ENCODE measurements around the gene RPSA.
"Not testable (repeated sequence)": the region's sequence is repeated elsewhere in the genome, so short reads cannot be mapped to it uniquely, and the experiment has no call there.

RPSA gene

GRCh38 chr3:39406368-39407258, at the start of gene RPSA:
RPSA (plus strand) TSS chr3:39406720; CDS start chr3:39407654, 934 bp downstream.
- Mint-ChIP-seq H3K36me3 (ENCODE audit: low read depth) (peaks cover 66% of the 10 kb centered on the region), H3K4me3 (peak within 1 kb of the TSS; percentile 87), H3K27ac (peak within 1 kb of the TSS; percentile 98), H3K27me3 (no peaks in the 10 kb centered on the region), H3K9me3 (no peaks in the 10 kb centered on the region), H3K4me1 (ENCODE audit: low read depth) (peaks cover 47% of the 10 kb centered on the region)
- DNase-seq, result peak; percentile 94

- Mint-ChIP-seq H3K4me3 (no peak overlapping the region), H3K27ac (no peak overlapping the region), H3K4me1 (ENCODE audit: low read depth) (peaks cover 42% of the 10 kb centered on the region), H3K36me3 (ENCODE audit: low read depth) (no peaks in the 10 kb centered on the region), H3K27me3 (no peaks in the 10 kb centered on the region), H3K9me3 (no peaks in the 10 kb centered on the region)
- no peak for DNase-seq
Observed at GRCh38 chr3:39358333-39358732, 48.2 kb upstream of the RPSA start.

GRCh38 chr3:39361252-39361927, 45.1 kb upstream of the RPSA start:
- peak overlapping the region; percentile 43 for H3K4me3 Mint-ChIP-seq
- H3K36me3 Mint-ChIP-seq (ENCODE audit: low read depth), result no peaks in the 10 kb centered on the region
- H3K9me3 Mint-ChIP-seq, result no peaks in the 10 kb centered on the region
- DNase-seq, result peak; percentile 45
- peak overlapping the region; percentile 88 for H3K27ac Mint-ChIP-seq
- peaks cover 42% of the 10 kb centered on the region for H3K4me1 Mint-ChIP-seq (ENCODE audit: low read depth)
- H3K27me3 Mint-ChIP-seq, result no peaks in the 10 kb centered on the region

- Mint-ChIP-seq H3K4me1 (ENCODE audit: low read depth) (peaks cover 41% of the 10 kb centered on the region), H3K9me3 (no peaks in the 10 kb centered on the region), H3K27me3 (no peaks in the 10 kb centered on the region), H3K4me3 (no peak overlapping the region), H3K27ac (peak overlapping the region; percentile 88), H3K36me3 (ENCODE audit: low read depth) (no peaks in the 10 kb centered on the region)
- DNase-seq, result no peak
Observed at GRCh38 chr3:39362192-39362591, 44.3 kb upstream of the RPSA start.

- H3K27ac Mint-ChIP-seq, result no peak overlapping the region
- H3K27me3 Mint-ChIP-seq, result no peaks in the 10 kb centered on the region
- no peak for DNase-seq
- no peak overlapping the region for H3K4me3 Mint-ChIP-seq
- no peaks in the 10 kb centered on the region for H3K36me3 Mint-ChIP-seq (ENCODE audit: low read depth)
- peaks cover 35% of the 10 kb centered on the region for H3K4me1 Mint-ChIP-seq (ENCODE audit: low read depth)
- H3K9me3 Mint-ChIP-seq, result no peaks in the 10 kb centered on the region
Observed at GRCh38 chr3:39362812-39363211, 43.7 kb upstream of the RPSA start.

- H3K27me3 Mint-ChIP-seq, H3K9me3 Mint-ChIP-seq, H3K4me3 Mint-ChIP-seq: not testable (repeated sequence)
Observed at GRCh38 chr3:39370450-39370849, 36.1 kb upstream of the RPSA start.

GRCh38 chr3:39372833-39373232, 33.7 kb upstream of the RPSA start:
- Mint-ChIP-seq H3K4me1 (ENCODE audit: low read depth) (peaks cover under 1% of the 10 kb centered on the region), H3K27ac (no peak overlapping the region), H3K9me3 (peaks cover 2% of the 10 kb centered on the region), H3K4me3 (no peak overlapping the region), H3K36me3 (ENCODE audit: low read depth) (no peaks in the 10 kb centered on the region), H3K27me3 (no peaks in the 10 kb centered on the region)
- no peak for DNase-seq

More at GRCh38 chr3:39370450-39370849, 36.1 kb upstream of the RPSA start:
- not testable (repeated sequence) for DNase-seq; H3K36me3 Mint-ChIP-seq (ENCODE audit: low read depth); H3K27ac Mint-ChIP-seq; H3K4me1 Mint-ChIP-seq (ENCODE audit: low read depth)

GRCh38 chr3:39376959-39377634, 29.4 kb upstream of the RPSA start:
- Mint-ChIP-seq H3K36me3 (ENCODE audit: low read depth) (no peaks in the 10 kb centered on the region), H3K4me1 (ENCODE audit: low read depth) (peaks cover 6% of the 10 kb centered on the region), H3K9me3 (no peaks in the 10 kb centered on the region), H3K4me3 (no peak overlapping the region), H3K27ac (no peak overlapping the region), H3K27me3 (no peaks in the 10 kb centered on the region)
- DNase-seq, result no peak

GRCh38 chr3:39378088-39378487, 28.4 kb upstream of the RPSA start:
- Mint-ChIP-seq H3K36me3 (ENCODE audit: low read depth) (no peaks in the 10 kb centered on the region), H3K4me3 (no peak overlapping the region), H3K27ac (no peak overlapping the region), H3K4me1 (ENCODE audit: low read depth) (peaks cover 12% of the 10 kb centered on the region), H3K9me3 (no peaks in the 10 kb centered on the region), H3K27me3 (no peaks in the 10 kb centered on the region)
- DNase-seq, result peak; percentile 59

GRCh38 chr3:39378957-39379777, 27.4 kb upstream of the RPSA start:
- no peak overlapping the region for H3K27ac Mint-ChIP-seq
- DNase-seq, result no peak
- H3K9me3 Mint-ChIP-seq, result no peaks in the 10 kb centered on the region
- H3K4me3 Mint-ChIP-seq, result no peak overlapping the region
- no peaks in the 10 kb centered on the region for H3K27me3 Mint-ChIP-seq
- peaks cover 9% of the 10 kb centered on the region for H3K36me3 Mint-ChIP-seq (ENCODE audit: low read depth)
- H3K4me1 Mint-ChIP-seq (ENCODE audit: low read depth), result peaks cover 12% of the 10 kb centered on the region

- H3K9me3 Mint-ChIP-seq, result no peaks in the 10 kb centered on the region
- H3K4me1 Mint-ChIP-seq (ENCODE audit: low read depth), result peaks cover 15% of the 10 kb centered on the region
- no peak for DNase-seq
- H3K36me3 Mint-ChIP-seq (ENCODE audit: low read depth), result peaks cover 11% of the 10 kb centered on the region
- no peak overlapping the region for H3K4me3 Mint-ChIP-seq
- no peaks in the 10 kb centered on the region for H3K27me3 Mint-ChIP-seq
- no peak overlapping the region for H3K27ac Mint-ChIP-seq
Observed at GRCh38 chr3:39379778-39380155, 26.8 kb upstream of the RPSA start.

GRCh38 chr3:39381432-39381831, 25.1 kb upstream of the RPSA start:
- no peaks in the 10 kb centered on the region for H3K9me3 Mint-ChIP-seq
- H3K36me3 Mint-ChIP-seq (ENCODE audit: low read depth), result peaks cover 24% of the 10 kb centered on the region
- H3K4me1 Mint-ChIP-seq (ENCODE audit: low read depth), result peaks cover 30% of the 10 kb centered on the region
- no peaks in the 10 kb centered on the region for H3K27me3 Mint-ChIP-seq
- no peak overlapping the region for H3K27ac Mint-ChIP-seq
- no peak for DNase-seq
- H3K4me3 Mint-ChIP-seq, result no peak overlapping the region

- no peaks in the 10 kb centered on the region for H3K27me3 Mint-ChIP-seq
- H3K36me3 Mint-ChIP-seq (ENCODE audit: low read depth), result peaks cover 35% of the 10 kb centered on the region
- H3K4me1 Mint-ChIP-seq (ENCODE audit: low read depth), result peaks cover 44% of the 10 kb centered on the region
- DNase-seq, result peak; percentile 88
- peak within 1 kb of the TSS; percentile 99 for H3K4me3 Mint-ChIP-seq
- H3K27ac Mint-ChIP-seq, result peak within 1 kb of the TSS; percentile 100
- H3K9me3 Mint-ChIP-seq, result no peaks in the 10 kb centered on the region
Observed at GRCh38 chr3:39383045-39383880, 23.3 kb upstream of the RPSA start, which contains the start of gene SLC25A38. SLC25A38 (plus strand) TSS chr3:39383370; CDS start chr3:39383725, 355 bp downstream.
